ENCODE data around the gene C1GALT1. TPM values are rescaled to one million over a fixed set of nuclear protein-coding genes. Genes with fewer than 3 reads are reported as not detected.

The C1GALT1 gene
- total and polyA plus RNA-seq, 9 of the 15 experiments (the other 6 are each of a cell fraction or from before 2014, with no cell fraction given), result 5.0 to 33.2 (median 24.1) TPM

DNA sequence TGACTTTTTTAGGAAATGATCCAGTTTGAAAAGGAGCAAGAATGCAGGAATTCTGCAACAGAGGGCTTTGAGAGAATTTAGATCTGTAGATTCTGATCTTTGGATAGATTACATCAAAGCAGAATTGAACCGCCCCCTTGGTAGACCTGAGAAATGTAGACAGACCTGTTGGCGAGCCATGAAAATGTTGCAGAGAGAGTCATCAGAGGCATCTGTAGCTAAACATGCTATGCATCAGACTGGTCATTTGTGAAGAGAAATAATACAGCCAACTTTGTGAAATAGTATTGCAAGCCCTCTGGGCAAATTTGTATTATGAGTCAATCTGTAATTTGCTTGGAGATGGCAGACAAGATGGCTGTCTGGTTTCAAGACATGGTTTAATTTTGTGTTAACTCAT is 4.3 kb upstream of the C1GALT1 start (continued):
- TF ChIP-seq, protein P1, sequence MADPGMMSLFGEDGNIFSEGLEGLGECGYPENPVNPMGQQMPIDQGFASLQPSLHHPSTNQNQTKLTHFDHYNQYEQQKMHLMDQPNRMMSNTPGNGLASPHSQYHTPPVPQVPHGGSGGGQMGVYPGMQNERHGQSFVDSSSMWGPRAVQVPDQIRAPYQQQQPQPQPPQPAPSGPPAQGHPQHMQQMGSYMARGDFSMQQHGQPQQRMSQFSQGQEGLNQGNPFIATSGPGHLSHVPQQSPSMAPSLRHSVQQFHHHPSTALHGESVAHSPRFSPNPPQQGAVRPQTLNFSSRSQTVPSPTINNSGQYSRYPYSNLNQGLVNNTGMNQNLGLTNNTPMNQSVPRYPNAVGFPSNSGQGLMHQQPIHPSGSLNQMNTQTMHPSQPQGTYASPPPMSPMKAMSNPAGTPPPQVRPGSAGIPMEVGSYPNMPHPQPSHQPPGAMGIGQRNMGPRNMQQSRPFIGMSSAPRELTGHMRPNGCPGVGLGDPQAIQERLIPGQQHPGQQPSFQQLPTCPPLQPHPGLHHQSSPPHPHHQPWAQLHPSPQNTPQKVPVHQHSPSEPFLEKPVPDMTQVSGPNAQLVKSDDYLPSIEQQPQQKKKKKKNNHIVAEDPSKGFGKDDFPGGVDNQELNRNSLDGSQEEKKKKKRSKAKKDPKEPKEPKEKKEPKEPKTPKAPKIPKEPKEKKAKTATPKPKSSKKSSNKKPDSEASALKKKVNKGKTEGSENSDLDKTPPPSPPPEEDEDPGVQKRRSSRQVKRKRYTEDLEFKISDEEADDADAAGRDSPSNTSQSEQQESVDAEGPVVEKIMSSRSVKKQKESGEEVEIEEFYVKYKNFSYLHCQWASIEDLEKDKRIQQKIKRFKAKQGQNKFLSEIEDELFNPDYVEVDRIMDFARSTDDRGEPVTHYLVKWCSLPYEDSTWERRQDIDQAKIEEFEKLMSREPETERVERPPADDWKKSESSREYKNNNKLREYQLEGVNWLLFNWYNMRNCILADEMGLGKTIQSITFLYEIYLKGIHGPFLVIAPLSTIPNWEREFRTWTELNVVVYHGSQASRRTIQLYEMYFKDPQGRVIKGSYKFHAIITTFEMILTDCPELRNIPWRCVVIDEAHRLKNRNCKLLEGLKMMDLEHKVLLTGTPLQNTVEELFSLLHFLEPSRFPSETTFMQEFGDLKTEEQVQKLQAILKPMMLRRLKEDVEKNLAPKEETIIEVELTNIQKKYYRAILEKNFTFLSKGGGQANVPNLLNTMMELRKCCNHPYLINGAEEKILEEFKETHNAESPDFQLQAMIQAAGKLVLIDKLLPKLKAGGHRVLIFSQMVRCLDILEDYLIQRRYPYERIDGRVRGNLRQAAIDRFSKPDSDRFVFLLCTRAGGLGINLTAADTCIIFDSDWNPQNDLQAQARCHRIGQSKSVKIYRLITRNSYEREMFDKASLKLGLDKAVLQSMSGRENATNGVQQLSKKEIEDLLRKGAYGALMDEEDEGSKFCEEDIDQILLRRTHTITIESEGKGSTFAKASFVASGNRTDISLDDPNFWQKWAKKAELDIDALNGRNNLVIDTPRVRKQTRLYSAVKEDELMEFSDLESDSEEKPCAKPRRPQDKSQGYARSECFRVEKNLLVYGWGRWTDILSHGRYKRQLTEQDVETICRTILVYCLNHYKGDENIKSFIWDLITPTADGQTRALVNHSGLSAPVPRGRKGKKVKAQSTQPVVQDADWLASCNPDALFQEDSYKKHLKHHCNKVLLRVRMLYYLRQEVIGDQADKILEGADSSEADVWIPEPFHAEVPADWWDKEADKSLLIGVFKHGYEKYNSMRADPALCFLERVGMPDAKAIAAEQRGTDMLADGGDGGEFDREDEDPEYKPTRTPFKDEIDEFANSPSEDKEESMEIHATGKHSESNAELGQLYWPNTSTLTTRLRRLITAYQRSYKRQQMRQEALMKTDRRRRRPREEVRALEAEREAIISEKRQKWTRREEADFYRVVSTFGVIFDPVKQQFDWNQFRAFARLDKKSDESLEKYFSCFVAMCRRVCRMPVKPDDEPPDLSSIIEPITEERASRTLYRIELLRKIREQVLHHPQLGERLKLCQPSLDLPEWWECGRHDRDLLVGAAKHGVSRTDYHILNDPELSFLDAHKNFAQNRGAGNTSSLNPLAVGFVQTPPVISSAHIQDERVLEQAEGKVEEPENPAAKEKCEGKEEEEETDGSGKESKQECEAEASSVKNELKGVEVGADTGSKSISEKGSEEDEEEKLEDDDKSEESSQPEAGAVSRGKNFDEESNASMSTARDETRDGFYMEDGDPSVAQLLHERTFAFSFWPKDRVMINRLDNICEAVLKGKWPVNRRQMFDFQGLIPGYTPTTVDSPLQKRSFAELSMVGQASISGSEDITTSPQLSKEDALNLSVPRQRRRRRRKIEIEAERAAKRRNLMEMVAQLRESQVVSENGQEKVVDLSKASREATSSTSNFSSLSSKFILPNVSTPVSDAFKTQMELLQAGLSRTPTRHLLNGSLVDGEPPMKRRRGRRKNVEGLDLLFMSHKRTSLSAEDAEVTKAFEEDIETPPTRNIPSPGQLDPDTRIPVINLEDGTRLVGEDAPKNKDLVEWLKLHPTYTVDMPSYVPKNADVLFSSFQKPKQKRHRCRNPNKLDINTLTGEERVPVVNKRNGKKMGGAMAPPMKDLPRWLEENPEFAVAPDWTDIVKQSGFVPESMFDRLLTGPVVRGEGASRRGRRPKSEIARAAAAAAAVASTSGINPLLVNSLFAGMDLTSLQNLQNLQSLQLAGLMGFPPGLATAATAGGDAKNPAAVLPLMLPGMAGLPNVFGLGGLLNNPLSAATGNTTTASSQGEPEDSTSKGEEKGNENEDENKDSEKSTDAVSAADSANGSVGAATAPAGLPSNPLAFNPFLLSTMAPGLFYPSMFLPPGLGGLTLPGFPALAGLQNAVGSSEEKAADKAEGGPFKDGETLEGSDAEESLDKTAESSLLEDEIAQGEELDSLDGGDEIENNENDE (IDR thresholded peaks at IDR 0.05; ENCODE audit: low read depth, low read length), result no peak
- TF ChIP-seq MAFK (IDR thresholded peaks at IDR 0.05; ENCODE audit: low read length), result no peak
- no peak for TF ChIP-seq MTA2 (IDR thresholded peaks at IDR 0.05; ENCODE audit: low read depth)
- no peak for TF ChIP-seq ZNF217 (CRISPR knock-in tag; IDR thresholded peaks at IDR 0.05)
- TF ChIP-seq TCF7 (IDR thresholded peaks at IDR 0.05; ENCODE audit: borderline replicate concordance), result no peak
- TF ChIP-seq, protein P2, sequence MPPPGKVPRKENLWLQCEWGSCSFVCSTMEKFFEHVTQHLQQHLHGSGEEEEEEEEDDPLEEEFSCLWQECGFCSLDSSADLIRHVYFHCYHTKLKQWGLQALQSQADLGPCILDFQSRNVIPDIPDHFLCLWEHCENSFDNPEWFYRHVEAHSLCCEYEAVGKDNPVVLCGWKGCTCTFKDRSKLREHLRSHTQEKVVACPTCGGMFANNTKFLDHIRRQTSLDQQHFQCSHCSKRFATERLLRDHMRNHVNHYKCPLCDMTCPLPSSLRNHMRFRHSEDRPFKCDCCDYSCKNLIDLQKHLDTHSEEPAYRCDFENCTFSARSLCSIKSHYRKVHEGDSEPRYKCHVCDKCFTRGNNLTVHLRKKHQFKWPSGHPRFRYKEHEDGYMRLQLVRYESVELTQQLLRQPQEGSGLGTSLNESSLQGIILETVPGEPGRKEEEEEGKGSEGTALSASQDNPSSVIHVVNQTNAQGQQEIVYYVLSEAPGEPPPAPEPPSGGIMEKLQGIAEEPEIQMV (tag; conservative IDR thresholded peaks at IDR 0.05; ENCODE audit: low read depth), result no peak
- TF ChIP-seq CAMTA2 (CRISPR knock-in tag; conservative IDR thresholded peaks at IDR 0.05), result no peak
- no peak for TF ChIP-seq ZNF766 (CRISPR knock-in tag; conservative IDR thresholded peaks at IDR 0.05)
- TF ChIP-seq ESRRA (IDR thresholded peaks at IDR 0.05; ENCODE audit: borderline replicate concordance, low read depth), result no peak
- no peak for TF ChIP-seq L3MBTL2 (IDR thresholded peaks at IDR 0.05)
- TF ChIP-seq, protein P3, sequence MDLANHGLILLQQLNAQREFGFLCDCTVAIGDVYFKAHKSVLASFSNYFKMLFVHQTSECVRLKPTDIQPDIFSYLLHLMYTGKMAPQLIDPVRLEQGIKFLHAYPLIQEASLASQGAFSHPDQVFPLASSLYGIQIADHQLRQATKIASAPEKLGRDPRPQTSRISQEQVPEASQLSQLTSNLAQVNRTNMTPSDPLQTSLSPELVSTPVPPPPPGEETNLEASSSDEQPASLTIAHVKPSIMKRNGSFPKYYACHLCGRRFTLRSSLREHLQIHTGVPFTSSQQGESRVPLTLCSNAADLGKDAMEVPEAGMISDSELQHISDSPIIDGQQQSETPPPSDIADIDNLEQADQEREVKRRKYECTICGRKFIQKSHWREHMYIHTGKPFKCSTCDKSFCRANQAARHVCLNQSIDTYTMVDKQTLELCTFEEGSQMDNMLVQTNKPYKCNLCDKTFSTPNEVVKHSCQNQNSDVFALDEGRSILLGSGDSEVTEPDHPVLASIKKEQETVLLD (IDR thresholded peaks at IDR 0.05), result no peak
- TF ChIP-seq, protein P4, sequence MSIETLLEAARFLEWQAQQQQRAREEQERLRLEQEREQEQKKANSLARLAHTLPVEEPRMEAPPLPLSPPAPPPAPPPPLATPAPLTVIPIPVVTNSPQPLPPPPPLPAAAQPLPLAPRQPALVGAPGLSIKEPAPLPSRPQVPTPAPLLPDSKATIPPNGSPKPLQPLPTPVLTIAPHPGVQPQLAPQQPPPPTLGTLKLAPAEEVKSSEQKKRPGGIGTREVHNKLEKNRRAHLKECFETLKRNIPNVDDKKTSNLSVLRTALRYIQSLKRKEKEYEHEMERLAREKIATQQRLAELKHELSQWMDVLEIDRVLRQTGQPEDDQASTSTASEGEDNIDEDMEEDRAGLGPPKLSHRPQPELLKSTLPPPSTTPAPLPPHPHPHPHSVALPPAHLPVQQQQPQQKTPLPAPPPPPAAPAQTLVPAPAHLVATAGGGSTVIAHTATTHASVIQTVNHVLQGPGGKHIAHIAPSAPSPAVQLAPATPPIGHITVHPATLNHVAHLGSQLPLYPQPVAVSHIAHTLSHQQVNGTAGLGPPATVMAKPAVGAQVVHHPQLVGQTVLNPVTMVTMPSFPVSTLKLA (conservative IDR thresholded peaks at IDR 0.05), result no peak
- no peak for TF ChIP-seq RBBP5 (IDR thresholded peaks at IDR 0.05; ENCODE audit: borderline replicate concordance, insufficient read depth, low read length, poor library complexity, severe bottlenecking)

Measured in K562 (cell line).